Kidney (tissue), 14 donors: ENCODE results near the gene RAC2. TPM values are rescaled to one million over a fixed set of nuclear protein-coding genes. Genes with fewer than 3 reads are reported as not detected.

Source experiments
- DNase-seq, 5 donors: peaks; one replicate each; pipeline ENCODE4 v3.0.0-alpha.2; 2013 to 2020
- FAIRE-seq: peaks from 2 replicates; lab custom pipeline; 2012; peaks lifted over from hg19 to GRCh38; lab: Jason Lieb, UNC
- H3K27ac ChIP-seq, 2 donors: one replicate each; pipeline ENCODE4 v1.7.0; 2013; ENCODE audit warnings: low read depth in 2 of 2, low read length in 2 of 2, inconsistent platforms in 1 of 2
- H3K27me3 ChIP-seq: one replicate; pipeline ENCODE4 v1.7.1; 2013; ENCODE audit warnings: low read length, inconsistent platforms; ENCODE audit not compliant: control insufficient read depth, insufficient read depth
- H3K36me3 ChIP-seq, 3 donors: one replicate each; pipeline versions ENCODE4 v1.7.0 to v1.7.1; 2013; ENCODE audit warnings: low read length in 3 of 3, control low read depth in 1 of 3, inconsistent platforms in 1 of 3; ENCODE audit not compliant: insufficient read depth in 3 of 3, control insufficient read depth in 2 of 3
- H3K4me1 ChIP-seq, 3 donors: one replicate each; pipeline versions ENCODE4 v1.7.0 to v1.7.1; 2013; ENCODE audit warnings: low read length in 3 of 3, inconsistent platforms in 1 of 3, low read depth in 1 of 3; ENCODE audit not compliant: control insufficient read depth in 2 of 3, insufficient read depth in 2 of 3
- H3K4me3 ChIP-seq, 3 donors: one replicate each; pipeline versions ENCODE4 v1.7.0 to v1.8.1; 2013; ENCODE audit warnings: low read length in 3 of 3, control low read depth in 1 of 3, inconsistent platforms in 1 of 3
- H3K9ac ChIP-seq, 3 donors: one replicate each; pipeline versions ENCODE4 v1.7.0 to v1.7.1; 2013; ENCODE audit warnings: low read length in 3 of 3, control low read depth in 1 of 3, inconsistent platforms in 1 of 3
- H3K9me3 ChIP-seq, 3 donors: one replicate each; pipeline versions ENCODE4 v1.7.0 to v1.7.1; 2013; ENCODE audit warnings: low read length in 3 of 3, control low read depth in 1 of 3, inconsistent platforms in 1 of 3; ENCODE audit not compliant: control insufficient read depth in 2 of 3, insufficient read depth in 1 of 3
- intact Hi-C: fragments of 100-400 bp; cut with DNase I; formaldehyde crosslinking; loops from one replicate; pipeline ENCODE4 v1.11.1; 2022
- polyA plus RNA-seq: library from polyadenylated mRNA; stranded (reverse); fragments of 350-450 nt; fragmentation: Illumina TruSeq; extraction: RNeasy Lipid Tissue Mini Kit (QIAGEN cat#74804); gene quantifications from one replicate; pipeline ENCODE4 v1.2.3, GENCODE V29; 2014; ENCODE audit warnings: low read depth, low replicate concordance; ENCODE audit not compliant: insufficient read depth
- total RNA-seq: library from RNA; stranded (reverse); fragmentation: NEBNext Ultra II Directional; extraction: Animal tissue kit (Norgen Biotek cat#: 25700); gene quantifications from one replicate; pipeline ENCODE4 v1.2.1, GENCODE V29; 2021
- TF ChIP-seq, protein P1 (sequence below): IDR thresholded peaks from 3 replicates; pipeline ENCODE4 v1.5.1; 2012; ENCODE audit warnings: mild to moderate bottlenecking, moderate library complexity, borderline replicate concordance; ENCODE audit not compliant: insufficient read depth; ENCODE audit errors: extremely low read depth
- donor health status: control.
- donor health status: control.
- donor health status: control.
- donor health status: control.
- donor health status: control.
- donor health status: DM: yes; HTN: yes; CAD: no.
- donor health status: Normal renal cell carcinoma (clear cell type).

Gene RAC2
- total and polyA plus RNA-seq, 2 donors from 2014 or later = 4.5 to 38.6 TPM

- Histone ChIP-seq H3K27me3 (no peaks in the 10 kb centered on the region), H3K9ac (no peak overlapping the region), H3K36me3 (no peaks in the 10 kb centered on the region), H3K4me3 (no peak overlapping the region), H3K4me1 (no peaks in the 10 kb centered on the region), H3K27ac (no peak overlapping the region), H3K9me3 (no peaks in the 10 kb centered on the region)
- intact Hi-C loops = no loop called here
- DNase-seq = no peak
- no peak for FAIRE-seq
- TF ChIP-seq, protein P1, sequence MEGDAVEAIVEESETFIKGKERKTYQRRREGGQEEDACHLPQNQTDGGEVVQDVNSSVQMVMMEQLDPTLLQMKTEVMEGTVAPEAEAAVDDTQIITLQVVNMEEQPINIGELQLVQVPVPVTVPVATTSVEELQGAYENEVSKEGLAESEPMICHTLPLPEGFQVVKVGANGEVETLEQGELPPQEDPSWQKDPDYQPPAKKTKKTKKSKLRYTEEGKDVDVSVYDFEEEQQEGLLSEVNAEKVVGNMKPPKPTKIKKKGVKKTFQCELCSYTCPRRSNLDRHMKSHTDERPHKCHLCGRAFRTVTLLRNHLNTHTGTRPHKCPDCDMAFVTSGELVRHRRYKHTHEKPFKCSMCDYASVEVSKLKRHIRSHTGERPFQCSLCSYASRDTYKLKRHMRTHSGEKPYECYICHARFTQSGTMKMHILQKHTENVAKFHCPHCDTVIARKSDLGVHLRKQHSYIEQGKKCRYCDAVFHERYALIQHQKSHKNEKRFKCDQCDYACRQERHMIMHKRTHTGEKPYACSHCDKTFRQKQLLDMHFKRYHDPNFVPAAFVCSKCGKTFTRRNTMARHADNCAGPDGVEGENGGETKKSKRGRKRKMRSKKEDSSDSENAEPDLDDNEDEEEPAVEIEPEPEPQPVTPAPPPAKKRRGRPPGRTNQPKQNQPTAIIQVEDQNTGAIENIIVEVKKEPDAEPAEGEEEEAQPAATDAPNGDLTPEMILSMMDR = no peak
Observed at GRCh38 chr22:37240240-37240940, 3.7 kb downstream of the RAC2 start.

GRCh38 chr22:37239336-37240239 is 4.5 kb downstream of the RAC2 start:
- Histone ChIP-seq H3K4me3 (no peak overlapping the region), H3K27ac (no peak overlapping the region), H3K4me1 (no peaks in the 10 kb centered on the region), H3K27me3 (no peaks in the 10 kb centered on the region), H3K36me3 (no peaks in the 10 kb centered on the region), H3K9ac (no peak overlapping the region), H3K9me3 (no peaks in the 10 kb centered on the region)
- FAIRE-seq (no peak), DNase-seq (no peak)
- TF ChIP-seq, protein P1 = no peak
- intact Hi-C loops = no loop called here

GRCh38 chr22:37237371-37238268 is 6.4 kb downstream of the RAC2 start:
- no peaks in the 10 kb centered on the region for H3K27me3 ChIP-seq
- H3K9me3 ChIP-seq = no peaks in the 10 kb centered on the region
- H3K4me3 ChIP-seq = no peak overlapping the region
- no peaks in the 10 kb centered on the region for H3K4me1 ChIP-seq
- peak in 2 of 5 donors; percentile 33 to 59 for DNase-seq
- intact Hi-C loops = no loop called here
- H3K36me3 ChIP-seq = no peaks in the 10 kb centered on the region
- no peak overlapping the region for H3K27ac ChIP-seq
- FAIRE-seq = no peak
- no peak overlapping the region for H3K9ac ChIP-seq
- TF ChIP-seq, protein P1 = no peak
